HG03159 (cell line): ENCODE measurements around the gene SLC29A1.

Experiments
- ATAC-seq: cut with Tn5 transposase; IDR thresholded peaks from one replicate; pipeline ENCODE4 v1.9.1; 2021; ENCODE audit warnings: mild to moderate bottlenecking, moderate library complexity; ENCODE audit not compliant: unreplicated experiment

The SLC29A1 gene

DNA sequence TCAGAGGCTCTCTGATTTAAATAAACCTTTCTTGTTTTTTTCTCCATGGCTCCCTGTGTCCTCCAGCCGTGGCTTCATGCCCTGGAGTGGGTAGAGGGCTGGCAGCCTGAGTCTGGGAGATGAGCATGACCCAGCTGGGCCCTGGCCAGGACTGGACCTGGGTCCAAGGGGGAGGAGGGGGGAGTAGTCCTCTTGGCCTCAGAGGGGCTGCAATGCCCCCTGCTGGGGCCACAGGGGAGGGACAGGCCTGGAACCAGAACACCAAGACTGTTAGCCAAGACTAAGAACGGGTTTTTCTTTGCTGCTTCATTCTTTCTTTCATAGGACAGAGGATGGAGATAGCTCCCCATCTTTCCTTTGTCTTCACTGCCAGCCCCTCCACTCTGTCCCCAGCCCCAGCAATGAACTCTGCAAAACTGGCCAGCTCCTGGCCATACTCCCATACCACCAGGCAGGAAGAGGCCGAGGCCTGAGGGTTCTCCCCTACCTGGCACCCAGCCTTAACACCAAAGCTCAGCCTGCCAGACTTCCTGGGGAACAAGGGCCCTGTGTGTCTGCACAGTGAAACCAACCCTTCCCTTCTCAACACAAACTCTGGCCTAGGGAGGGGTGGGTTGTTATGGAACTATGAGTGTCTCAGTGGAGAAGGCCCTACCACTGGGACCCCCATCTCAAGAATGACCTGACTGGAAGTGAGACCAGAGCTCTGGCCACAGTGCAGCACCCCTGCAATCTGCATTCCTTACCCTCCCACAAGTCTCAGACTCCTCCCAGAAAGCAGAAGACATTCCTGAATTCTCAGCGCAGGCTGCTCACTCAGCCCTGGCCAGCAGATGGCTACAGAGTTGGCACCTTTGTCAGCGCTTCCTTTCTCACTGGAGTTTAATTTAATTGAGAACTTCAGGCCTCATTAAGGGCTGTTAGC, 11.0 kb downstream of the SLC29A1 start:
- no peak for ATAC-seq

DNA sequence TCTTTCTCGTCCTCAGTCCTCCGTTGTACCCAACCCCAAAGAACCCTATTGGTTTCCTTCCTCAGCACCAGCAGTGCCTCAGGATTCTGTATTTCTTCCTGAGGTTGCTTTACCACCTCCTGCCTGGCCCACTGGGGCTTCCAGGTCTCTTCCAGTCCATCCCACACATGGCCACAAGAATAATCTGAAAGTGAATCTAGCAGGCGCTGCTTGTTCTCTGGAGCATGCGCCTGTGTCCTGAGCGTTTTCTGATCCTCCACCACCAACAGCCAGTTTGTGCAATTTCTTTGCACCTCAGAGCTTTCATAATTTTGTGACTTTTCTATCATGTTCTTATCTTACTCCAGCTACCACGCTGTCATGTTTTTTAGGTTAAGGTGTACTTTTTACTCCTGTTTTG, 11.9 kb downstream of the SLC29A1 start:
- no peak for ATAC-seq

DNA sequence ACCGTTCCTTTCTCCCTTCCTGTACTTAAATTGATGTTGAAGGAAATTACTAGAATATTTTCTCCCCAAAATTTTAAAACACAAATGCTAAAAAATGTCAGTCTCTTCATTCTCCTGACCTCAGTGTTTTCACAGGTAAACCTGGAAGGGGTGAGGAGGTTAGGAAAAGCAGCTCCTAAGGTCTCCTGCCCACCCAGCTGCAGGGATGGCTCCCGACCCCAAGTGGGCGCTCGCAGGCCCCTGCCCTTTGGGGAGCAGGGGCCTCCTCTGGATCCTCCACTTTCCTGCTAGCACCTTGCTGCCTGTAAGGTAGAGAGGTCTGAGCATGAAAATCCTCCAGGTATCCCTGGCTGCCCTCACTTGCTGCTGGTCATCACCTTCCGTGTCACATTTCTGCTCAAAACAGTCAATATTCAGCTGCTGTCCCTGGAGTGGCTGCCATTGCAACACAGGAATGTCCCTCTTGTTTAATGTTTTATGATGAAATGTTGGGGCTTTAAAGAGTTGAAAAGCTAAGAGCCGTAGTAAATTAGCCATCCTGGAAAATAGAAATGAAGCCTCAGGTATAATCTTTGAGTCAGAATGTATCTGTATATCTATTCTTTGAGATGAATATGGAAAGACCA, 12.6 kb downstream of the SLC29A1 start:
- ATAC-seq: no peak

DNA sequence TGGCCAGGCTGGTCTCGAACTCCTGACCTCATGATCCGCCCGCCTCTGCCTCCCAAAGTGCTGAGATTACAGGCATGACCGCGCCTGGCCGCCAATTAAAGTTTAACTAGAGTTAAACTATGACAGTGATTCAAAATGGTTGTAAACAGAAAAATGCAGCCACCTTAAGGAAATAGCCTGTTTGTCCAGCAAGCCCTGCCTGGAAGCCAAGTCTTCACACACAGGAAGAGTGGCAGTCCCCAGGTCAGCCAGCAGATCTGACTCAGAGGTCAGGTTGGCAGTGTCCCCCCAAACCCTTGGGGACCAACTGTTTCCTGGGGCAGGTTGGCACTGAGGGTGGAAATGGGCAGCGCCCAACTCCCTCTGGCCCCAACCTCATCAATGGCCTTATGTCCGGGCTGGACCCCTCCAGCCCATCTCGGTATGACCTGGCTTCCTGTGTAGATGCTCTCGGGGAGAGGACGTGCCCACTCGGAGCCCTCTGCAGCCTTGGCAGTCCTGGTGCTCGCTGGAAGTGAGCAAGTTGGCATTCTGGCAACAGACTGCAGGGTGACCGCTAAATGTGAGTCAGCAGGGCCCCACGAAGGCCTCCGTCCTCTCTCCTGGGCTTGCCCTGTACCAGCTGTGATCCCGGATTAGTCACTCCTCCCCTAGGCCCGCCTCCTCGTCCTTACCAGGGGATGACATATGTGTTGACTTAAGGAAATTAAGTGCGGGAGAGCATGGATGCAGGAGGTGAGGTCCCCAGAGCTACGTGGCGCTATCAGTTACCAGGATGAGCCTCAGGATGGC, 13.8 kb downstream of the SLC29A1 start:
- peak; percentile 55 for ATAC-seq

DNA sequence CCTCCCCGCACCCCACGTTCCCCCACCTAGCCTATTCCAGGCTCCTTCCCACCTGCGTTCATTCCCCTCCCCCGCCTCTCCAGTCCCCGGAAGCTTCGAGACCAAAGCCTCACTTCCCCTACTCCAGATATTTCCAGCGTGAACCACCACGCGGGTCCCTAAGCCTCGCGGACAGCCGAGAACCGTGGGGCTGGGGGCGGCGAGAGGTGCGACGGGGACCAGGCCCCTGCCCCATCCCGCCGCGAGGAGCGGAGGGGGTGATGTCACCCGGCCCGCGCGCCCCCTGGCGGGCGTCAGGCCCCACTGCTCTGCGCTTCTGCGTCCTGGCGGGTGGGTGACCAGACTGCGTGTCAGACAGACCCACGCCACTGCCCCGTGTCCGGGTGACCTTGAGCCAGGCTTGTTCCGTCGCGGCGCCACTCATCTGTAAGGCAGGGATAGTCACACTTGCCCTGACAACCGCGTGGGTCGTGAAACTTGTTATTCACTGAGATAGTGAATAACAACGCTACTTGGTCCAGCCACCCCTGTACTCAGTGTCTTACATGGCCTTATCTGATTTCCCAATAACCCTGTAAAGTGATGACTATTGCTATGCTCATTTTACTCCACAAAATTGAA, 14.5 kb downstream of the SLC29A1 start:
- ATAC-seq: peak; percentile 83

DNA sequence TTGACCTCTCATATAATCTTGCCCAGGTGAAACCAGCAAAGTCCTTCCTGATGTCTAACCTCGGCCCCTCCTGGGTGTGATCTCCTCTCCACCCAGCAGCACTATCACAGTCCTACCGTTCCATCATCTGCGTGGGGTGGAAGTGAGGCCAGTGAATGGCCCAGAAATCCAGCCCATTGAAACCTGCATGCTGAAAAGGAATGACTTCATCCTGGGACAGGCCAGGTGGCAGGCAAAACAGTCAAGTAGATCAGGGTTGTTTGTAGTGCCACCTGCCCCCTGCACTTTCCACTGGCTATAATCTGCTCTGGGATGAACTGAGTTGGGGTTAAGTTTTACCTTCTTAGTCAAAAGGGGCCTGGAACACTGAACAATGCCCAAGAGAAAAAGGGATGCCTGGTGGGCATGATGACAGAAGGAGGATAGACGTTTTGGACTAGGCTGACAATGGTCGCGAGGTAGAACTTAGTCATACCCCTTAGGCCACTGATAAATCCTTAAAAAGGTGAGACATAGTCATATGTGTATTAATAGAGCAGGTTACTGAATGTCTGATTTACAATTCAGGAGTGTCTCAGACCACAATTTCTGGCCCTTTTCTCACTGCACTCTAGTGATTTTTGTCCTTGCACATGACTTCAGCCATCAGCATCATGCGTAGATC, 15.4 kb downstream of the SLC29A1 start:
- ATAC-seq: no peak

DNA sequence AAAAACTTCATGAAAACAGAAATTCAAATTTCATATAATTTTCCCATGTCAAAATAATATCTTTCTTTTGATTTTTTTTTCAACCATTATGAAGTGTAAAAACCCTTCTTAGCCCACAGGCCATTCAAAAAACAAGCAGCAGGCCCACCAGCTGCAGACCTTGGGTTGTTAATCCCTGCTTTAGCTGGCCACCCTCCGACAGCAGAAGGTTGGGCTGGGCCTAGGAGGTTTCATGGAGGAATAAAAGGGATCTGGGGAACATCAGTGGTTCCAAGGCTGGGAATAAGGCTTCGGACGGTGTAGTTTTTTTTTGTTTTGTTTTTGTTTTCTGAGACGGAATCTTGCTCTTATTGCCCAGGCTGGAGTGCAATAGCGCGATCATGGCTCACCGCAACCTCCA, 19.9 kb downstream of the SLC29A1 start:
- no peak for ATAC-seq

DNA sequence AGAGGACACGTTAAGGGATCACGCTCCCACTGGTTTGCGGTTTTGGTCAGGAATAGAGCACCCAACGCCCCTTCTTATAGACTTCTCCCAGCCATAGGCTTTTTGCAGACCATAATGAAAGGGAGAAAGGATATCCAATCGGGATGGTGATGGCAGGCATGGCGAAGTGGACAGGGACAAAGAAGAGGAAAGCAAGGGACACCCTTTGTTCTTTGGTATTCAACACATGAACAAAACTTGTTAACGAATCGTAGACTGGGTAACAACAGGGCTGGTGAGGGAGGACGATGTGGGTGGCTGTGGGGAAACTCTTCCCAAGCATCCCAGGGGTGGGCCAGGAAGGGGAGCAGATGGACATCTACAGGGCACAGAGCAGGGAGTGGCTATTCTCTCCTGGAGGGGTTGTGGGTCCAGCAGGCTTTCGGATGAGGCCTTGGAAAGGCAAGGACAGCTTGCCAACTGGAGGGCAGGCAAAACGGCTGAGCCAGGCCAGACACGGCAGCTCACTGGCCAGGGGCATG, 22.1 kb downstream of the SLC29A1 start:
- ATAC-seq: no peak

DNA sequence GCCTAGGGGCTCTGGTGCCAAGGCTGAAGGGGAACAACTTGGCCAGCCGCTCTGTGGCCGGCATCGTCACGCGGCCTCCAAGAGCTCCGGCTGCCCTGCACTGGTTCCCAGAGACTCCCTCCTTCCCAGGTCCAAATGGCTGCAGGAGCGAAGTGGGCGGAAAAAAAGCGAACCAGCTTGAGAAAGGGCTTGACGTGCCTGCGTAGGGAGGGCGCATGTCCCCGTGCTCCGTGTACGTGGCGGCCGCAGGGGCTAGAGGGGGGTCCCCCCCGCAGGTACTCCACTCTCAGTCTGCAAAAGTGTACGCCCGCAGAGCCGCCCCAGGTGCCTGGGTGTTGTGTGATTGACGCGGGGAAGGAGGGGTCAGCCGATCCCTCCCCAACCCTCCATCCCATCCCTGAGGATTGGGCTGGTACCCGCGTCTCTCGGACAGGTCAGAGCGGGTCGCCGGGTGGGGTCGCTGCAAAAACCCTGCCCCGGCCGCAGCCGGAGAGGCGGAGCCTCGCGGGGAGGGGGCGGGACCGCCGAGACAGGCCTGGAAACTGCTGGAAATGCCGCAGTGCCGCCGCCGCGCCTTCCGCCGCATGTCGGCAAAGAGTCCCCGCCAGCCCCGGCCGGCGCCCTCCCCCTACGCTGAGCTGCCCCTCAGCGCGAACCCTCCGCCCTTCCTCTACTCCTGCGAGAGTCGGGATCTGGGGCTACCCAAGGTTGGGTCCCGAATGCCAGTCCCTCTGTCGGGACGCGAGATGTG, 22.7 kb downstream of the SLC29A1 start:
- peak; percentile 38 for ATAC-seq

DNA sequence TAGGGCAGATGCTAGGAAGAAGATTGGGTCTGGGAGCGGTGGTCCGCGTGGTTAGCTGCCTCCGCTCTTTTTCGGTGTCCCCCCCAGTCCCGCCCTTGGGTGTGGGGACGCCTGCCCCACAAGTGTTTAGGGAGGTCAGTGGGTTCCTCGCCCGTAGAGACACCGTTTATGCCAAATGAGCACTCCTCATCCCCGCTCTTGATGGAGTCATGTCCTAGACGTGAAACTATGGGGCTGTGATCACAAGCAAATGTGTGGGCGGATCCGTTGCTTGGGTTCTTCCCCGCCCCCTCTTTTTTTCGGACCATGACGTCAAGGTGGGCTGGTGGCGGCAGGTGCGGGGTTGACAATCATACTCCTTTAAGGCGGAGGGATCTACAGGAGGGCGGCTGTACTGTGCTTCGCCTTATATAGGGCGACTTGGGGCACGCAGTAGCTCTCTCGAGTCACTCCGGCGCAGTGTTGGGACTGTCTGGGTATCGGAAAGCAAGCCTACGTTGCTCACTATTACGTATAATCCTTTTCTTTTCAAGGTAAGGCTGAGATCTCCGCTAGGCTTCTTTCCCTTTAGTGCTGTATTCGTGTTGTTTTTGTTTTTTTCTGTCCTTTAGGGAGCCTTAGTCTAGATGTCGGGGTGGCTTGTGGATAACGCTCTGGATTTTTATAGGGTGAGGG, 23.4 kb downstream of the SLC29A1 start, which contains the start of gene HSP90AB1:
TSS of gene HSP90AB1 (plus strand) at position 439 of the 675 bp plus-strand sequence. CDS start 1,529 bp downstream, outside the sequence.
- peak; percentile 68 for ATAC-seq

DNA sequence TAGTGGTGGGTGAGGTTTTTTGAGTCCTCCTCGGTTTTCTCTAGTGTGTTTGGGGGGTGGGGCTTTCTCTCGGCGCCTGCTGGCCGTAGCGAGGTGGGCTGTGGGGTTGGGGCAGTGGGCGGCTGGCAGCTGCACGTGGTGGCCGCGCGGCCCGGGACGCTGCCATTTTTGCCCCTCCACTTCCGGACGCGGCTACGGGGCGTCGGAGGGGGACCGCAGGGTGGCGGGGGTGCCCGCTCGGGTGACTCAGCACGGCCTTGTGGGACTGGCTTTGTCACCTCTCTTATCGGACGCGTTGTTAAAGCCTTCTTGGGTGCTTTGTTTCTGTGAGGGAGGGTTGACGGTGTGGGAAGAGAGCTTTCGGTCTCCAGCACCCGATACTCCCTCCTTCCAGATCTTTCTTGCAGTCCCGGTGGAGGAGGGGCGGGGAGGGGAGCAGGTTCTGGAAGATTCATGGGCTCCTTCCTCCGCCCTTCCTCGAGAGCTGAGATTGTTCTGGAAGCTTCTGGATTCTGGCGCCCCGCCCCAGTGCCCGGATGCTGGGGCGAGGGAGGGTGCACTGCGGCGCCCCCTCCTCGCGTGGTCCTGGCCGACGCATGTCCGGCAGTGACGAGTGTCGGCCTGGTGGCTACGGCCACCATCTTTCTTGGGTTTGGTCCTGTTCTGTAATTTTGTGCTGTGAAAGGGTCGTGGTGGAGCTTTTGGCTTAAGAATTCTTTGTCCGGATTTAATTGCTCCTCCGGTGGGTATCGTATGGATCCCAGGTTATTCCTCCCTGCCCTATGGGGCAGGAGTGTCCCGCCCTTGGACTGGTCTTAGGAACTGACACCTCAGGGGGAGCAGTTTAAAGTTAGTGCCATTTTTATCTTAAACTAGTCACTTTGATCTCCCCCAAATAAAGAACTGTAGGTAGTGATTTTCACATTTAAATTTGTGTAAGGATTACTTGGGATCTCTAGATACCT, 24.2 kb downstream of the SLC29A1 start:
- peak; percentile 34 for ATAC-seq

DNA sequence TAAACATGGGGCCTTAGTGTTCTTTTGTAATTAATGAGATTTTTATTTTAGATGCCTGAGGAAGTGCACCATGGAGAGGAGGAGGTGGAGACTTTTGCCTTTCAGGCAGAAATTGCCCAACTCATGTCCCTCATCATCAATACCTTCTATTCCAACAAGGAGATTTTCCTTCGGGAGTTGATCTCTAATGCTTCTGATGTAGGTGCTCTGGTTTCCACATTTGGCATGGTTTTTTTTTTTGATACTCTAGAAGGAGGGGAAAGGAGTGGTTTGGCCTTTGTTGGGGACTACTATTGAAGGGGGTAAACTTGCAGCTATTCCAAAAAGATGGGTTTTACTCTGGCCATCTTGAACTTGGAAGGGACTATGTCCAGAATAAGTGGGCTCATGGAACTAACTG, 25.2 kb downstream of the SLC29A1 start:
- no peak for ATAC-seq

DNA sequence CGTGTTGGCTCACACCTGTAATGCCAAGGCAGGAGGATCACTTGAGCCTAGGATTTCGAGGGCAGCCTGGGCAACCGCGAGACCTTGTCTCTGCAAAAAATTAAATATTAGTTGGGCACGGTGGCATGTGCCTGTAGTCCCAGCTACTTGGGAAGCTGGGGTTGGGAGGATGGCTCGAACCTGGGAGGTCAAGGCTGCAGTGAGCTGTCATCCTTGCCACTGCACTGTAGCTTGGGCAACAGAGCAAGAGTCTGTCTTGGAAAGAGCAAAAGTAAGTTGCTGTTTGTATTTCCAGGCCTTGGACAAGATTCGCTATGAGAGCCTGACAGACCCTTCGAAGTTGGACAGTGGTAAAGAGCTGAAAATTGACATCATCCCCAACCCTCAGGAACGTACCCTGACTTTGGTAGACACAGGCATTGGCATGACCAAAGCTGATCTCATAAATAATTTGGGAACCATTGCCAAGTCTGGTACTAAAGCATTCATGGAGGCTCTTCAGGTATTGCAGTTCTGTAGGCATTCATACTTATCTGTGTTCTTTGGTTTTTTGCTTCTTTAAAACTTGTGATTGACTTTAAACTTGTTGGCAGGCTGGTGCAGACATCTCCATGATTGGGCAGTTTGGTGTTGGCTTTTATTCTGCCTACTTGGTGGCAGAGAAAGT, 25.8 kb downstream of the SLC29A1 start:
- no peak for ATAC-seq

DNA sequence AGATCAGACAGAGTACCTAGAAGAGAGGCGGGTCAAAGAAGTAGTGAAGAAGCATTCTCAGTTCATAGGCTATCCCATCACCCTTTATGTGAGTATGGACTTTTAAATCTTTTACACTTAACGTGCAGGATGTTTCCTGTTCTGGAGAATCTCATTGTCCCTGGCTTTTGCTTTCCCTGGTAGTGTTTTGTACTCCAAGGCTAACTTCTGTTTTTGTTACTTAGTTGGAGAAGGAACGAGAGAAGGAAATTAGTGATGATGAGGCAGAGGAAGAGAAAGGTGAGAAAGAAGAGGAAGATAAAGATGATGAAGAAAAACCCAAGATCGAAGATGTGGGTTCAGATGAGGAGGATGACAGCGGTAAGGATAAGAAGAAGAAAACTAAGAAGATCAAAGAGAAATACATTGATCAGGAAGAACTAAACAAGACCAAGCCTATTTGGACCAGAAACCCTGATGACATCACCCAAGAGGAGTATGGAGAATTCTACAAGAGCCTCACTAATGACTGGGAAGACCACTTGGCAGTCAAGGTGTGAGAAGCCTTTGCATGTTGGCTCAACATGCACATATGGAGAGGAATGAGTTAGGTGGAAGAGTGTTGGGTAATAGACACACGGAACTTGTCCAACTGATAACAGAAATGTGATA, 26.8 kb downstream of the SLC29A1 start:
- ATAC-seq: no peak

DNA sequence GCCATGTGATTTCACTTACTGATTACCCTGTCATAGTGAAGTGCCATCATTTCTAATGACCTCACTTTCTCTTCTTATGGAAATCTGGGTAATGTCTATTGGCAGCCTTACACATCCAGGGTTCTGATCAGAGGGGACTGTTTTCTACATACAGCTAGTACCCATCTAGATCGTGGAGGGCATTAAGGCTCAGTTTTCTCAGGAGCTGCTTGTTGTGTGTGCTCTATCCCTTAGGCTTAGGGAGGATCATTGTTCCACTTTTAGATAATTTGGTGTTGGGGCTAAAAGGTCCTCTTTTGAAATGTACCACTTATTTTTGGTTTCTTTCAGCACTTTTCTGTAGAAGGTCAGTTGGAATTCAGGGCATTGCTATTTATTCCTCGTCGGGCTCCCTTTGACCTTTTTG, 27.3 kb downstream of the SLC29A1 start:
- ATAC-seq: no peak
